SHP77 (cell line): ENCODE data around the gene ADAT2.
A peak's percentile ranks its signal among the peaks of the same experiment; 100 is the strongest.
"Not testable (repeated sequence)": the region's sequence is repeated elsewhere in the genome, so short reads cannot be mapped to it uniquely, and the experiment has no call there.

ENCODE experiments used
- DNase-seq, 2 experiments: peaks; one replicate each; lab custom pipeline; 2025; lab: John Stamatoyannopoulos, UW

The ADAT2 gene

GRCh38 chr6:143450453-143451371 lies at the start of gene ADAT2, which contains the start of gene PEX3:
ADAT2 (minus strand) TSS chr6:143450695; CDS start chr6:143450658, 37 bp downstream.
PEX3 (plus strand) TSS chr6:143450805; CDS start chr6:143451043, 238 bp downstream.
- DNase-seq, result peak; percentile 88 to 93

- no peak for DNase-seq
Measured at GRCh38 chr6:143498428-143498827, 47.9 kb upstream of the ADAT2 start.

GRCh38 chr6:143496974-143497373 lies 46.5 kb upstream of the ADAT2 start:
- DNase-seq, result no peak

GRCh38 chr6:143490775-143491174 lies 40.3 kb upstream of the ADAT2 start:
- no peak for DNase-seq

- no peak for DNase-seq
Measured at GRCh38 chr6:143490244-143490643, 39.7 kb upstream of the ADAT2 start.

- no peak for DNase-seq
Measured at GRCh38 chr6:143486752-143487151, 36.3 kb upstream of the ADAT2 start.

- no peak for DNase-seq
Measured at GRCh38 chr6:143485967-143486366, 35.5 kb upstream of the ADAT2 start.

GRCh38 chr6:143482593-143482992 lies 32.1 kb upstream of the ADAT2 start:
- no peak for DNase-seq

GRCh38 chr6:143478479-143479062 lies 28.1 kb upstream of the ADAT2 start:
- DNase-seq, result no peak

- no peak for DNase-seq
Measured at GRCh38 chr6:143476545-143476944, 26.1 kb upstream of the ADAT2 start.

GRCh38 chr6:143471822-143472221 lies 21.3 kb upstream of the ADAT2 start:
- no peak for DNase-seq

GRCh38 chr6:143468823-143469222 lies 18.3 kb upstream of the ADAT2 start:
- not testable (repeated sequence) for DNase-seq

- no peak for DNase-seq
Measured at GRCh38 chr6:143468026-143468425, 17.5 kb upstream of the ADAT2 start.

- no peak for DNase-seq
Measured at GRCh38 chr6:143465546-143465945, 15.1 kb upstream of the ADAT2 start.

- DNase-seq, result no peak
Measured at GRCh38 chr6:143457563-143458359, 7.3 kb upstream of the ADAT2 start.

- DNase-seq, result no peak
Measured at GRCh38 chr6:143451531-143451930, 1.0 kb upstream of the ADAT2 start.

GRCh38 chr6:143449714-143450452 lies 612 bp downstream of the ADAT2 start:
- peak in 1 of 2 experiments; percentile 7 for DNase-seq

- DNase-seq, result no peak
Measured at GRCh38 chr6:143449082-143449713, 1.3 kb downstream of the ADAT2 start.

GRCh38 chr6:143447865-143448264 lies 2.6 kb downstream of the ADAT2 start:
- not testable (repeated sequence) for DNase-seq

- DNase-seq, result no peak
Measured at GRCh38 chr6:143443096-143443495, 7.4 kb downstream of the ADAT2 start.
